CD4-positive, alpha-beta T cell treated with Interferon gamma for 1 hour (primary cell): ENCODE measurements around the gene TRAK1.

Source experiments
- DNase-seq: peaks from one replicate; pipeline ENCODE4 v3.0.0-alpha.2; 2020

Gene TRAK1

GRCh38 chr3:42159147-42159546 lies 68.0 kb downstream of the TRAK1 start:
- DNase-seq, result no peak

GRCh38 chr3:42159706-42160472 lies 68.7 kb downstream of the TRAK1 start:
- peak; percentile 14 for DNase-seq

GRCh38 chr3:42161050-42161935 lies 70.1 kb downstream of the TRAK1 start:
- no peak for DNase-seq

- no peak for DNase-seq
Observed at GRCh38 chr3:42162462-42162861, 71.3 kb downstream of the TRAK1 start.

- no peak for DNase-seq
Observed at GRCh38 chr3:42163622-42164244, 72.6 kb downstream of the TRAK1 start.

GRCh38 chr3:42164656-42165055 lies 73.5 kb downstream of the TRAK1 start:
- no peak for DNase-seq

GRCh38 chr3:42165211-42165610 lies 74.1 kb downstream of the TRAK1 start:
- DNase-seq, result no peak

GRCh38 chr3:42166214-42166613 lies 75.1 kb downstream of the TRAK1 start:
- DNase-seq, result no peak

GRCh38 chr3:42166662-42167300 lies 75.6 kb downstream of the TRAK1 start:
- no peak for DNase-seq

- DNase-seq, result no peak
Observed at GRCh38 chr3:42169579-42170120, 78.5 kb downstream of the TRAK1 start.

GRCh38 chr3:42172047-42172654 lies 81.0 kb downstream of the TRAK1 start:
- no peak for DNase-seq

- no peak for DNase-seq
Observed at GRCh38 chr3:42173307-42173706, 82.2 kb downstream of the TRAK1 start.

- no peak for DNase-seq
Observed at GRCh38 chr3:42174679-42175385, 83.7 kb downstream of the TRAK1 start.

- DNase-seq, result no peak
Observed at GRCh38 chr3:42175386-42176240, 84.5 kb downstream of the TRAK1 start.

GRCh38 chr3:42176242-42177034 lies 85.3 kb downstream of the TRAK1 start:
- DNase-seq, result no peak

- no peak for DNase-seq
Observed at GRCh38 chr3:42177068-42177800, 86.1 kb downstream of the TRAK1 start.

GRCh38 chr3:42177801-42178150 lies 86.6 kb downstream of the TRAK1 start:
- DNase-seq, result no peak

GRCh38 chr3:42179110-42179725 lies 88.1 kb downstream of the TRAK1 start:
- DNase-seq, result no peak

GRCh38 chr3:42180901-42181300 lies 89.7 kb downstream of the TRAK1 start:
- no peak for DNase-seq
